GM23338 (cell line): Measurements from ENCODE around the gene CAPZA1. TPM values are rescaled to one million over a fixed set of nuclear protein-coding genes. Genes with fewer than 3 reads are reported as not detected.

Experiments used
- ATAC-seq: fragments of 200-7000 bp; cut with Tn5 transposase; 3 replicates; pipeline ENCODE4 v1.9.1; 2020
- DNase-seq: peaks from one replicate; pipeline ENCODE4 v3.0.0-alpha.2; 2015; ENCODE audit warnings: low spot score
- H2AFZ ChIP-seq: fragments of 200-600 bp; sonication (generic); 2 replicates; pipeline ENCODE4 v1.8.0; 2016; ENCODE audit warnings: antibody characterized with exemption, mild to moderate bottlenecking, moderate library complexity
- H3F3A ChIP-seq: fragments of 200-600 bp; sonication (generic); replicated peaks from 2 replicates; pipeline ENCODE4 v1.8.0; 2017; ENCODE audit warnings: antibody characterized with exemption, mixed run types, low read depth
- H3K27ac ChIP-seq: fragments of 200-600 bp; sonication (generic); 2 replicates; pipeline ENCODE4 v1.6.1; 2016; ENCODE audit warnings: low read depth
- H3K27me3 ChIP-seq: fragments of 200-600 bp; sonication (generic); 2 replicates; pipeline ENCODE4 v1.8.0; 2016; ENCODE audit warnings: mild to moderate bottlenecking, mixed run types, moderate library complexity; ENCODE audit not compliant: insufficient read depth
- H3K36me3 ChIP-seq: fragments of 200-600 bp; sonication (generic); 2 replicates; pipeline ENCODE4 v1.8.0; 2016; ENCODE audit warnings: mild to moderate bottlenecking; ENCODE audit not compliant: insufficient read depth
- H3K4me1 ChIP-seq: fragments of 200-600 bp; sonication (generic); 2 replicates; pipeline ENCODE4 v1.8.0; 2016; ENCODE audit warnings: mild to moderate bottlenecking, moderate library complexity; ENCODE audit not compliant: insufficient read depth
- H3K4me2 ChIP-seq: fragments of 200-600 bp; sonication (generic); 2 replicates; pipeline ENCODE4 v1.7.1; 2017; ENCODE audit warnings: mixed run types
- H3K4me3 ChIP-seq: fragments of 200-600 bp; sonication (generic); 2 replicates; pipeline ENCODE4 v1.6.1; 2016; ENCODE audit warnings: mixed run types
- H3K79me2 ChIP-seq: fragments of 200-600 bp; sonication (generic); replicated peaks from 2 replicates; pipeline ENCODE4 v1.8.0; 2017; ENCODE audit warnings: mild to moderate bottlenecking; ENCODE audit not compliant: insufficient read depth
- H3K9me2 ChIP-seq: fragments of 200-600 bp; sonication (generic); 2 replicates; pipeline ENCODE4 v1.8.0; 2017; ENCODE audit not compliant: insufficient read depth
- H4K20me1 ChIP-seq: fragments of 200-600 bp; sonication (generic); replicated peaks from 2 replicates; pipeline ENCODE4 v1.8.0; 2017; ENCODE audit warnings: mild to moderate bottlenecking; ENCODE audit not compliant: insufficient read depth
- H3K27ac Mint-ChIP-seq: 2 replicates; pipeline ENCODE4 v1.8.0; 2020; ENCODE audit warnings: inconsistent platforms, mild to moderate bottlenecking, moderate library complexity, mixed read lengths
- H3K27me3 Mint-ChIP-seq: 3 replicates; pipeline ENCODE4 v1.8.0; 2022; ENCODE audit warnings: low read depth, mild to moderate bottlenecking, moderate library complexity, mixed read lengths, inconsistent platforms; ENCODE audit not compliant: insufficient read depth, poor library complexity
- H3K36me3 Mint-ChIP-seq: 3 replicates; pipeline ENCODE4 v1.8.0; 2021; ENCODE audit warnings: low read depth, mild to moderate bottlenecking, inconsistent platforms, moderate library complexity, mixed read lengths
- H3K4me1 Mint-ChIP-seq: 3 replicates; pipeline ENCODE4 v1.8.0; 2020; ENCODE audit warnings: mild to moderate bottlenecking, inconsistent platforms, mixed read lengths
- H3K4me3 Mint-ChIP-seq: 3 replicates; pipeline ENCODE4 v1.8.0; 2021; ENCODE audit warnings: moderate library complexity, mild to moderate bottlenecking, inconsistent platforms, mixed read lengths
- H3K9me3 Mint-ChIP-seq: 3 replicates; pipeline ENCODE4 v1.8.0; 2020; ENCODE audit warnings: moderate library complexity, mild to moderate bottlenecking, inconsistent platforms, mixed read lengths
- CREB1 ChIP-seq: fragments of 250-450 bp; sonication (Bioruptor Pico); IDR thresholded peaks from 2 replicates; pipeline ENCODE4 v1.5.0; 2020; ENCODE audit warnings: low read depth, mild to moderate bottlenecking, moderate library complexity
- CTCF ChIP-seq, 2 experiments: fragments of 200-600 bp in 1 of 2; sonication (generic) in 1 of 2; conservative IDR thresholded peaks; 2 replicates each; pipeline versions ENCODE4 v1.5.1 to v1.6.1; 2016 to 2017; ENCODE audit warnings: antibody characterized with exemption in 2 of 2, low read depth in 2 of 2, mild to moderate bottlenecking in 2 of 2, moderate library complexity in 1 of 2
- ETS1 ChIP-seq: IDR thresholded peaks from 2 replicates; pipeline ENCODE4 v1.6.1; 2016; ENCODE audit warnings: antibody characterized with exemption
- EZH2 ChIP-seq: fragments of 200-600 bp; sonication (generic); IDR thresholded peaks from one replicate; pipeline ENCODE4 v1.8.0; 2017; ENCODE audit warnings: antibody characterized with exemption, mild to moderate bottlenecking, low read depth; ENCODE audit not compliant: unreplicated experiment
- EZH2phosphoT487 ChIP-seq: fragments of 200-600 bp; sonication (generic); IDR thresholded peaks from one replicate; pipeline ENCODE4 v1.8.1; 2018; ENCODE audit warnings: antibody characterized with exemption; ENCODE audit not compliant: unreplicated experiment
- JUNB ChIP-seq: IDR thresholded peaks from one replicate; pipeline ENCODE4 v1.6.1; 2016; ENCODE audit warnings: antibody characterized with exemption; ENCODE audit not compliant: unreplicated experiment
- NANOG ChIP-seq: IDR thresholded peaks from 2 replicates; pipeline ENCODE4 v1.6.1; 2016; ENCODE audit warnings: antibody characterized with exemption, borderline replicate concordance
- POLR2AphosphoS5 ChIP-seq: IDR thresholded peaks from 2 replicates; pipeline ENCODE4 v1.6.1; 2016; ENCODE audit warnings: antibody characterized with exemption, low read depth
- REST ChIP-seq: IDR thresholded peaks from one replicate; pipeline ENCODE4 v1.6.1; 2018; ENCODE audit warnings: antibody characterized with exemption; ENCODE audit not compliant: unreplicated experiment
- STAT1 ChIP-seq: IDR thresholded peaks from one replicate; pipeline ENCODE4 v1.6.1; 2016; ENCODE audit warnings: antibody characterized with exemption; ENCODE audit not compliant: unreplicated experiment
- ZNF114 ChIP-seq: fragments of 250-450 bp; sonication (Bioruptor Pico); IDR thresholded peaks from 2 replicates; pipeline ENCODE4 v1.5.0; 2020; ENCODE audit warnings: mild to moderate bottlenecking, moderate library complexity
- ZNF331 ChIP-seq: fragments of 250-450 bp; sonication (Bioruptor Pico); IDR thresholded peaks from 2 replicates; pipeline ENCODE4 v1.5.0; 2020; ENCODE audit warnings: low read depth, mild to moderate bottlenecking, moderate library complexity
- ZNF462 ChIP-seq: fragments of 250-450 bp; sonication (Bioruptor Pico); IDR thresholded peaks from 2 replicates; pipeline ENCODE4 v1.5.0; 2020; ENCODE audit warnings: mild to moderate bottlenecking, moderate library complexity
- polyA plus RNA-seq: library from polyadenylated mRNA; unstranded; fragments of >200 nt; fragmentation: Nextera tagmentation; extraction: Ambion mirVana; gene quantifications from 2 replicates; pipeline ENCODE4 v1.2.1, GENCODE V29; 2016
- total RNA-seq: library from RNA; depleted of rRNA; stranded (reverse); fragments of >200 nt; shearing (Covaris generic); gene quantifications from 2 replicates; pipeline ENCODE4 v1.2.3, GENCODE V29; 2014

CAPZA1 gene
- total and polyA plus RNA-seq, 2 experiments from 2014 or later: 147 to 182 TPM

- H3K9me3 Mint-ChIP-seq: no peaks in the 10 kb centered on the region
- H3K27me3 Mint-ChIP-seq: peaks cover 2% of the 10 kb centered on the region
- H3F3A ChIP-seq: no peaks in the 10 kb centered on the region
- H3K4me3 ChIP-seq: no peak overlapping the region
- H3K4me2 ChIP-seq: no peak overlapping the region
- H3K27me3 ChIP-seq: no peaks in the 10 kb centered on the region
- peaks cover 9% of the 10 kb centered on the region for H3K79me2 ChIP-seq
- no peak for TF ChIP-seq ZNF331 (CRISPR knock-in tag)
- no peak for TF ChIP-seq ZNF462 (CRISPR knock-in tag)
- no peak for TF ChIP-seq JUNB
- TF ChIP-seq ETS1: no peak
- no peak for TF ChIP-seq EZH2phosphoT487
- TF ChIP-seq REST: no peak
- no peak for TF ChIP-seq EZH2
- no peak for TF ChIP-seq ZNF114
- no peak for TF ChIP-seq POLR2AphosphoS5
- no peak for TF ChIP-seq CREB1 (CRISPR knock-in tag)
- TF ChIP-seq CTCF (conservative IDR thresholded peaks at IDR 0.05; ENCODE audit: low read depth in 2 of 2): no peak
- TF ChIP-seq NANOG: no peak
- no peak for TF ChIP-seq STAT1
- no peak overlapping the region for H3K27ac Mint-ChIP-seq
- DNase-seq: no peak
- no peaks in the 10 kb centered on the region; the same call in none of the 2 replicates for H3K4me1 ChIP-seq
- peaks cover 14% of the 10 kb centered on the region for H3K36me3 Mint-ChIP-seq
- H4K20me1 ChIP-seq: peaks cover 5% of the 10 kb centered on the region; the same call in 1 of the 2 replicates
- no peaks in the 10 kb centered on the region for H3K9me2 ChIP-seq
- H3K4me3 Mint-ChIP-seq: no peak overlapping the region
- H3K27ac ChIP-seq: no peak overlapping the region
- no peaks in the 10 kb centered on the region; the same call in 1 of the 2 replicates for H3K36me3 ChIP-seq
- H3K4me1 Mint-ChIP-seq: peaks cover 22% of the 10 kb centered on the region
- no peak overlapping the region for H2AFZ ChIP-seq
- peak; percentile 48 for ATAC-seq
Observed at GRCh38 chr1:112686835-112687234, 67.2 kb downstream of the CAPZA1 start.
